ENCODE results near the gene GRM1.

DNA sequence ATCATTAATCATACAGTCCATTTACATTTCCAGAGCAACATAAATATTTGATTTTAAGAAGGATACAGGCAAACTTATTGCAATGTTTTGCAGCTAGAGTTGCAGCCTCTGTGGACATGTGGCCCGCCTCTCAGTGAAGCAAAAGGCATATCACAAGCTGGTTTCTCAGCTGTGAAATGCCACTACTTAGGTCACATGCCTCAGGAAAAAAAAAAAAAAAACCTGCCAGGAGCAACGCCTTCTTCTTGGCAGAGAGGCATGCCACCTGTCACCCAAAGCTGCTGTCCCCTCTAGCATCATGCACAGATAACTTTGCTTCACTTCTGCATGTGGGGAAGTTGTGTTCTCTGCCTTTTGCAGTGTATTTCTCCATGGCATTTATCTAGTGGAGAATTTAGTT, 18.5 kb downstream of the GRM1 start:
- TF ChIP-seq, protein P1, sequence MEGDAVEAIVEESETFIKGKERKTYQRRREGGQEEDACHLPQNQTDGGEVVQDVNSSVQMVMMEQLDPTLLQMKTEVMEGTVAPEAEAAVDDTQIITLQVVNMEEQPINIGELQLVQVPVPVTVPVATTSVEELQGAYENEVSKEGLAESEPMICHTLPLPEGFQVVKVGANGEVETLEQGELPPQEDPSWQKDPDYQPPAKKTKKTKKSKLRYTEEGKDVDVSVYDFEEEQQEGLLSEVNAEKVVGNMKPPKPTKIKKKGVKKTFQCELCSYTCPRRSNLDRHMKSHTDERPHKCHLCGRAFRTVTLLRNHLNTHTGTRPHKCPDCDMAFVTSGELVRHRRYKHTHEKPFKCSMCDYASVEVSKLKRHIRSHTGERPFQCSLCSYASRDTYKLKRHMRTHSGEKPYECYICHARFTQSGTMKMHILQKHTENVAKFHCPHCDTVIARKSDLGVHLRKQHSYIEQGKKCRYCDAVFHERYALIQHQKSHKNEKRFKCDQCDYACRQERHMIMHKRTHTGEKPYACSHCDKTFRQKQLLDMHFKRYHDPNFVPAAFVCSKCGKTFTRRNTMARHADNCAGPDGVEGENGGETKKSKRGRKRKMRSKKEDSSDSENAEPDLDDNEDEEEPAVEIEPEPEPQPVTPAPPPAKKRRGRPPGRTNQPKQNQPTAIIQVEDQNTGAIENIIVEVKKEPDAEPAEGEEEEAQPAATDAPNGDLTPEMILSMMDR (IDR thresholded peaks at IDR 0.05; ENCODE audit: low read depth, low read length, poor library complexity, severe bottlenecking): no peak
- no peak for TF ChIP-seq EZH2phosphoT487 (IDR thresholded peaks at IDR 0.05; ENCODE audit: borderline replicate concordance, low read length)

All from DOHH2 (cell line).